Pulmonary artery endothelial cell (primary cell): ENCODE measurements around the gene HCFC1. TPM values are rescaled to one million over a fixed set of nuclear protein-coding genes. Genes with fewer than 3 reads are reported as not detected.
A peak's percentile ranks its signal among the peaks of the same experiment; 100 is the strongest.

ENCODE experiments used
- DNase-seq: peaks from one replicate; pipeline ENCODE4 v3.0.0-alpha.2; 2011; ENCODE audit warnings: low read depth, low spot score
- total RNA-seq: library from RNA; depleted of rRNA; stranded (reverse); fragments of >200 nt; gene quantifications from 2 replicates; pipeline ENCODE4 v1.2.3, GENCODE V29; 2014

The HCFC1 gene
- total RNA-seq, 1 donor from 2014 or later: 14.8 TPM

- no peak for DNase-seq
Measured at GRCh38 chrX:153941336-153942252, 30.0 kb downstream of the HCFC1 start.

GRCh38 chrX:153939573-153939972, 32.0 kb downstream of the HCFC1 start:
- DNase-seq: no peak

- no peak for DNase-seq
Measured at GRCh38 chrX:153938226-153938786, 33.3 kb downstream of the HCFC1 start.

GRCh38 chrX:153937056-153937455, 34.6 kb downstream of the HCFC1 start:
- DNase-seq: no peak

- DNase-seq: no peak
Measured at GRCh38 chrX:153935326-153935851, 36.2 kb downstream of the HCFC1 start.

GRCh38 chrX:153934762-153935325, 36.8 kb downstream of the HCFC1 start, which contains the start of gene NAA10:
NAA10 (minus strand) TSS chrX:153935037; CDS start chrX:153934904, 133 bp downstream.
- no peak for DNase-seq

- DNase-seq: no peak
Measured at GRCh38 chrX:153934148-153934761, 37.4 kb downstream of the HCFC1 start.

- no peak for DNase-seq
Measured at GRCh38 chrX:153933748-153934147, 37.9 kb downstream of the HCFC1 start.

GRCh38 chrX:153932220-153932915, 39.2 kb downstream of the HCFC1 start:
- no peak for DNase-seq

- DNase-seq: no peak
Measured at GRCh38 chrX:153931748-153932147, 39.9 kb downstream of the HCFC1 start.

GRCh38 chrX:153931151-153931550, 40.5 kb downstream of the HCFC1 start:
- no peak for DNase-seq

- no peak for DNase-seq
Measured at GRCh38 chrX:153930011-153930910, 41.4 kb downstream of the HCFC1 start.

- no peak for DNase-seq
Measured at GRCh38 chrX:153929576-153929975, 42.0 kb downstream of the HCFC1 start.

GRCh38 chrX:153928846-153929245, 42.8 kb downstream of the HCFC1 start:
- no peak for DNase-seq

GRCh38 chrX:153927922-153928760, 43.5 kb downstream of the HCFC1 start:
- DNase-seq: peak; percentile 95

GRCh38 chrX:153927672-153927921, 44.0 kb downstream of the HCFC1 start:
- no peak for DNase-seq

- no peak for DNase-seq
Measured at GRCh38 chrX:153926858-153927671, 44.6 kb downstream of the HCFC1 start.

GRCh38 chrX:153926552-153926857, 45.1 kb downstream of the HCFC1 start:
- no peak for DNase-seq
